ENCODE measurements around the gene RIC8B. TPM values are rescaled to one million over a fixed set of nuclear protein-coding genes. Genes with fewer than 3 reads are reported as not detected.

Gene RIC8B
- total and polyA plus RNA-seq, 7 donors: 5.3 to 27.8 (median 17.6) TPM

GRCh38 chr12:106732890-106733289 is 41.6 kb upstream of the RIC8B start:
- intact Hi-C loops (cut with DNase I): no loop called here
- Histone ChIP-seq H3K36me3 (no peaks in the 10 kb centered on the region), H3K27ac (no peak overlapping the region), H3K4me1 (no peaks in the 10 kb centered on the region), H3K4me3 (no peak overlapping the region), H3K27me3 (no peaks in the 10 kb centered on the region), H3K9me3 (no peaks in the 10 kb centered on the region)
- no peak for TF ChIP-seq POLR2A (IDR thresholded peaks at IDR 0.05)
- no peak for TF ChIP-seq EP300 (IDR thresholded peaks at IDR 0.05)
- no peak for TF ChIP-seq CTCF (IDR thresholded peaks at IDR 0.05)
- no peak for TF ChIP-seq POLR2AphosphoS5 (IDR thresholded peaks at IDR 0.05)
- DNase-seq: no peak
- WGBS, 2 donors: 95 to 97% methylated on average over 5 of the region's 5 CpGs

- WGBS, 2 donors: 18 to 76% methylated on average over 4 of the region's 4 CpGs
- Histone ChIP-seq H3K36me3 (no peaks in the 10 kb centered on the region), H3K27me3 (no peaks in the 10 kb centered on the region), H3K9me3 (no peaks in the 10 kb centered on the region), H3K4me3 (no peak overlapping the region), H3K27ac (no peak overlapping the region), H3K4me1 (no peaks in the 10 kb centered on the region)
- no peak for DNase-seq
- TF ChIP-seq CTCF (IDR thresholded peaks at IDR 0.05) (no peak), EP300 (IDR thresholded peaks at IDR 0.05) (no peak), POLR2A (IDR thresholded peaks at IDR 0.05) (no peak), POLR2AphosphoS5 (IDR thresholded peaks at IDR 0.05) (no peak)
- intact Hi-C loops (cut with DNase I): no loop called here
Measured at GRCh38 chr12:106733660-106734059, 40.8 kb upstream of the RIC8B start.

GRCh38 chr12:106736051-106736957 is 38.2 kb upstream of the RIC8B start:
- Histone ChIP-seq H3K36me3 (no peaks in the 10 kb centered on the region), H3K27ac (no peak overlapping the region), H3K4me3 (no peak overlapping the region), H3K27me3 (no peaks in the 10 kb centered on the region), H3K9me3 (no peaks in the 10 kb centered on the region), H3K4me1 (no peaks in the 10 kb centered on the region)
- intact Hi-C loops (cut with DNase I): no loop called here
- DNase-seq: no peak
- 80 to 83% methylated on average over 9 of the region's 9 CpGs for WGBS, 2 donors
- TF ChIP-seq CTCF (IDR thresholded peaks at IDR 0.05): no peak

- WGBS, 2 donors: 22 to 69% methylated on average over 4 of the region's 4 CpGs
Measured at GRCh38 chr12:106739318-106739717, 35.2 kb upstream of the RIC8B start.

More at GRCh38 chr12:106739318-106739717, 35.2 kb upstream of the RIC8B start:
- intact Hi-C loops (cut with DNase I): no loop called here
- DNase-seq: no peak
- H3K9me3 ChIP-seq: no peaks in the 10 kb centered on the region
- TF ChIP-seq POLR2AphosphoS5 (IDR thresholded peaks at IDR 0.05) (no peak), EP300 (IDR thresholded peaks at IDR 0.05) (no peak), POLR2A (IDR thresholded peaks at IDR 0.05) (no peak), CTCF (IDR thresholded peaks at IDR 0.05) (no peak)
- no peak overlapping the region for H3K4me3 ChIP-seq
- no peaks in the 10 kb centered on the region for H3K36me3 ChIP-seq
- H3K4me1 ChIP-seq: no peaks in the 10 kb centered on the region
- H3K27ac ChIP-seq: no peak overlapping the region
- H3K27me3 ChIP-seq: no peaks in the 10 kb centered on the region

All from sigmoid colon (tissue), 7 donors.